Spleen (tissue), 11 donors: ENCODE results near the gene NARS2. TPM values are rescaled to one million over a fixed set of nuclear protein-coding genes. Genes with fewer than 3 reads are reported as not detected.

ENCODE experiments used
- DNase-seq: peaks from one replicate; pipeline ENCODE4 v3.0.0-alpha.2; 2020
- H3K27ac ChIP-seq, 8 donors: fragments of 200-600 bp; sonication (generic) in 7 of 8; 1 replicate in 4 of 8; 2 replicates in 4 of 8; pipeline versions ENCODE4 v1.5.0 to v1.8.0; 2016 to 2021; ENCODE audit warnings: inconsistent platforms in 4 of 8, mild to moderate bottlenecking in 4 of 8, moderate library complexity in 1 of 8
- H3K27me3 ChIP-seq, 7 donors: fragments of 200-600 bp; sonication (generic) in 6 of 7; replicated peaks in 1 of 7; 1 replicate in 4 of 7; 2 replicates in 3 of 7; pipeline versions ENCODE4 v1.5.0 to v1.8.0; 2016 to 2021; ENCODE audit warnings: inconsistent platforms in 3 of 7, mild to moderate bottlenecking in 1 of 7
- H3K36me3 ChIP-seq, 6 donors: fragments of 200-600 bp; sonication (generic) in 5 of 6; 1 replicate in 4 of 6; 2 replicates in 2 of 6; pipeline versions ENCODE4 v1.5.0 to v1.8.0; 2016 to 2021; ENCODE audit warnings: inconsistent platforms in 2 of 6
- H3K4me1 ChIP-seq, 6 donors: fragments of 200-600 bp; sonication (generic) in 5 of 6; 1 replicate in 3 of 6; 2 replicates in 3 of 6; pipeline versions ENCODE4 v1.5.0 to v1.8.0; 2016 to 2021; ENCODE audit warnings: inconsistent platforms in 3 of 6
- H3K4me3 ChIP-seq, 8 donors: fragments of 200-600 bp; sonication (generic) in 7 of 8; 1 replicate in 4 of 8; 2 replicates in 4 of 8; pipeline versions ENCODE4 v1.5.0 to v1.8.0; 2016 to 2021; ENCODE audit warnings: inconsistent platforms in 4 of 8, mild to moderate bottlenecking in 4 of 8, moderate library complexity in 2 of 8
- H3K9me3 ChIP-seq, 8 donors: fragments of 200-600 bp; sonication (generic) in 7 of 8; 1 replicate in 4 of 8; 2 replicates in 4 of 8; pipeline versions ENCODE4 v1.5.0 to v1.8.0; 2016 to 2021; ENCODE audit warnings: inconsistent platforms in 4 of 8
- POLR2A ChIP-seq, 3 donors: fragments of 450-650 bp; IDR thresholded peaks; one replicate each; pipeline ENCODE4 v1.5.1; 2017; ENCODE audit warnings: antibody characterized with exemption in 3 of 3, mild to moderate bottlenecking in 1 of 3
- POLR2AphosphoS5 ChIP-seq, 3 donors: sonication (generic); formaldehyde crosslinking; IDR thresholded peaks; one replicate each; pipeline ENCODE4 v1.5.1; 2017; ENCODE audit warnings: antibody characterized with exemption in 3 of 3
- WGBS, 5 donors: extraction: QIAGEN DNeasy Blood & Tissue Kit in 3 of 5; methylation state at CpG; one replicate each; pipeline versions ENCODE4 v1.1.5 to v1.1.7; 2013 to 2018; 5-methylcytosine and 5-hydroxymethylcytosine counted together
- intact Hi-C: fragments of 100-400 bp; cut with DNase I; formaldehyde crosslinking; loops from one replicate; pipeline ENCODE4 v1.15.0; 2023; ENCODE audit warnings: low total_unique reads
- polyA plus RNA-seq, 3 donors: library from polyadenylated mRNA; stranded (reverse); fragments of 200-250 nt; gene quantifications; one replicate each; pipeline ENCODE4 v1.2.1, GENCODE V29; 2013
- total RNA-seq, 7 donors: library from RNA; depleted of rRNA in 3 of 7; stranded (reverse); fragments of >200 nt in 3 of 7; fragmentation: NEBNext Ultra II Directional in 4 of 7; extraction: Animal tissue kit (Norgen Biotek cat#: 25700) in 4 of 7; gene quantifications; one replicate each; pipeline versions ENCODE4 v1.1.0 to v1.2.1, GENCODE V29; 2016 to 2021
- TF ChIP-seq, protein P1 (sequence below), 11 experiments: fragments of 200-600 bp in 7 of 11; fragments of 450-650 bp in 4 of 11; sonication (generic) in 4 of 11; IDR thresholded peaks in 8 of 11; conservative IDR thresholded peaks in 3 of 11; 1 replicate in 7 of 11; 2 replicates in 4 of 11; pipeline versions ENCODE4 v1.4.0 to v1.8.0; 2016 to 2021; ENCODE audit warnings: antibody characterized with exemption in 11 of 11, inconsistent platforms in 4 of 11, mild to moderate bottlenecking in 1 of 11
- donor health status: healthy with polysubstance abuse.
- donor health status: DM: no; HTN: no; CAD: no; lungs with moderate emphysema.
- donor health status: DM: no; HTN: no; CAD: no.
- donor health status: Bipolar disorder and iron deficiency.
- donor health status: healthy.
- donor health status: DM: no; HTN: no; CAD: no.
- donor health status: DM: yes; HTN: yes; CAD: no.

The NARS2 gene
- total and polyA plus RNA-seq, 10 donors, result 11.2 to 19.7 (median 14.6) TPM

DNA sequence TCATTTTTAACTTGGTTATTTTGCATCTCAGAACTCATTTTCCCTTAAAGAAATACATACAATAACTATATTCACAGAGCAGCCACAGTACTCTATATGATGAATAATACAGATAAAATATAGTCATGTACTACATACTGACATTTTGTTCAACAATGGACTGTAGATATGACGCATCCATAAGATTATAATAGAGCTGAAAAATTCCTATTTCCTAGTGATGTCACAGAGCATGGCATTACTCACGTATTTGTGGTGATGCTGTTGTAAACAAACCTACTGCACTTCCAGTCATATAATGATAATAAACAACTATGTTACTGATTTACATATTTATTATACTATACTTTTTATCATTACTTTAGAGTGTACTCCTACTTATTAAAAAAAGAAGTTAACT, 38.7 kb downstream of the NARS2 start:
- Histone ChIP-seq H3K27me3 (no peaks in the 10 kb centered on the region), H3K27ac (no peak overlapping the region), H3K4me1 (peaks cover 0 to 26% (median 5%) of the 10 kb centered on the region in 6 donors), H3K9me3 (no peaks in the 10 kb centered on the region), H3K4me3 (no peak overlapping the region), H3K36me3 (peaks cover 0 to 19% (median 0%) of the 10 kb centered on the region in 6 donors)
- TF ChIP-seq POLR2AphosphoS5 (IDR thresholded peaks at IDR 0.05), result no peak
- TF ChIP-seq, protein P1, sequence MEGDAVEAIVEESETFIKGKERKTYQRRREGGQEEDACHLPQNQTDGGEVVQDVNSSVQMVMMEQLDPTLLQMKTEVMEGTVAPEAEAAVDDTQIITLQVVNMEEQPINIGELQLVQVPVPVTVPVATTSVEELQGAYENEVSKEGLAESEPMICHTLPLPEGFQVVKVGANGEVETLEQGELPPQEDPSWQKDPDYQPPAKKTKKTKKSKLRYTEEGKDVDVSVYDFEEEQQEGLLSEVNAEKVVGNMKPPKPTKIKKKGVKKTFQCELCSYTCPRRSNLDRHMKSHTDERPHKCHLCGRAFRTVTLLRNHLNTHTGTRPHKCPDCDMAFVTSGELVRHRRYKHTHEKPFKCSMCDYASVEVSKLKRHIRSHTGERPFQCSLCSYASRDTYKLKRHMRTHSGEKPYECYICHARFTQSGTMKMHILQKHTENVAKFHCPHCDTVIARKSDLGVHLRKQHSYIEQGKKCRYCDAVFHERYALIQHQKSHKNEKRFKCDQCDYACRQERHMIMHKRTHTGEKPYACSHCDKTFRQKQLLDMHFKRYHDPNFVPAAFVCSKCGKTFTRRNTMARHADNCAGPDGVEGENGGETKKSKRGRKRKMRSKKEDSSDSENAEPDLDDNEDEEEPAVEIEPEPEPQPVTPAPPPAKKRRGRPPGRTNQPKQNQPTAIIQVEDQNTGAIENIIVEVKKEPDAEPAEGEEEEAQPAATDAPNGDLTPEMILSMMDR (IDR thresholded peaks at IDR 0.05 in 8 of 11, conservative IDR thresholded peaks at IDR 0.05 in 3 of 11), result no peak
- no peak for TF ChIP-seq POLR2A (IDR thresholded peaks at IDR 0.05)
- no peak for DNase-seq
- intact Hi-C loops, result no loop called here
- WGBS, 5 donors, result 92 to 100% (median 94%) methylated on average over 2 of the region's 2 CpGs

DNA sequence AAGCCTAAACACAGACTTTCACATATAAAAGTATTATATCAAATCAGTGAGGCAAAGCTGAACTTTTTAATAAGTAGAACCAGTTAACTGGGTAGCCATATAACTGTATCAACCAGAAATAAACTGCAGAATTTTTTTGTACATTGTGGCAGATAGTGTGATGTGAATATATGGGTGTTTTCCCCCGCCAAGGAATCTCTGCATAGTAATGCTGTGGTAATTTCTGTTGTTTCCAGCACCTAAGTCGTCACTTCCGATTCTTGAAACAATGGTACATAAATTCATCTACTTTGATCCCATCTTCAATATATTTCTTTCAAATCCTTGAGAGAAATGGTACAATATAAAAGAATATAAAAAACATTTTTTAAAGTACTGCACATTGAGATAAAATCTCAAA, 39.6 kb downstream of the NARS2 start:
- intact Hi-C loops, result no loop called here
- no peak overlapping the region for H3K4me3 ChIP-seq
- no peak for DNase-seq

DNA sequence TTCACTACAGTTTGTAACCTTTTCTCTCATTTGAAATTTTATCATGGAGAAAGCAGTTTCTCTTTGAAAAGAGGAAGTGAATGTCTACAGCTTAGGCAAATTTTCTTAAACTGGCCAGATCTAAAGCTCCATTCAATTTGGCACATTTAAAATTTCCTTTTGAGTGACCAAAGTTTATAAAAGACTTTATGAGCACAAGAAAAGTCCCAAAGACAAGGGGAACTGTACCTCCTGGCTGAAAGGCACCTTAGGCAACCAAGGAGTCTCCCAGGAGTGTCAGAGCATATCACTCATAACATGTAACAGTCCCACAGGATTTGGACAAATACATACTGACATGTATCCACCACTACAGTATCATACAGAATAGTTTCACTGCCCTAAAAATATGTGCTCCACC, 41.3 kb downstream of the NARS2 start:
- Histone ChIP-seq H3K27ac (peak overlapping the region in 7 of 8 donors; percentile 2 to 76 (median 67)), H3K9me3 (no peaks in the 10 kb centered on the region), H3K27me3 (no peaks in the 10 kb centered on the region), H3K4me3 (no peak overlapping the region), H3K36me3 (peaks cover 0 to 18% (median 0%) of the 10 kb centered on the region in 6 donors), H3K4me1 (peaks cover 0 to 26% (median 5%) of the 10 kb centered on the region in 6 donors)
- TF ChIP-seq, protein P1 (IDR thresholded peaks at IDR 0.05 in 8 of 11, conservative IDR thresholded peaks at IDR 0.05 in 3 of 11), result no peak
- TF ChIP-seq POLR2A (IDR thresholded peaks at IDR 0.05) (no peak), POLR2AphosphoS5 (IDR thresholded peaks at IDR 0.05) (no peak)
- intact Hi-C loops, result no loop called here
- DNase-seq, result no peak

More for the DNA sequence above, 39.6 kb downstream of the NARS2 start:
- 66 to 86% (median 77%) methylated on average over 3 of the region's 3 CpGs for WGBS, 5 donors
- H3K36me3 ChIP-seq, result peaks cover 0 to 19% (median 0%) of the 10 kb centered on the region in 6 donors
- H3K9me3 ChIP-seq, result no peaks in the 10 kb centered on the region
- TF ChIP-seq POLR2A (IDR thresholded peaks at IDR 0.05), result no peak
- TF ChIP-seq, protein P1 (IDR thresholded peaks at IDR 0.05 in 8 of 11, conservative IDR thresholded peaks at IDR 0.05 in 3 of 11), result no peak
- H3K27ac ChIP-seq, result no peak overlapping the region
- peaks cover 0 to 26% (median 5%) of the 10 kb centered on the region in 6 donors for H3K4me1 ChIP-seq
- H3K27me3 ChIP-seq, result no peaks in the 10 kb centered on the region

DNA sequence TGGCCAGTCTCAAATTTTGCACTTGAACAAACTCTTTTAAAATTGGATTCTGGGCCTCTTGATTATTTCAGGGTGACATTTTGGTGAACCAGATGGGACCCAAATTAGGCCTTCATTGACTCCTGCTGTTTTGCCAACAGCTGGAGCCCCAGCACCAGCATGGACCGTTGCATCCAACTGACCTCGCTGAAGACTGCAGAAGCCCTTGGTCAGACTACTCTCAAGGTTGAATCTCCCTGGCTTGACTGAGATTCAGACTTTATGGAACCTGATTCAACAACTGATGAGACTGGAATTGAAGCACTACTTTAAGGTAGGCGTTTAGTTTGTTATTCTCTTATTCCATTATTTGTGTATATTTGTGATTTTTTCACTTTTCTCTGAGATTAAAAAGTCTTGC, 41.7 kb downstream of the NARS2 start:
- Histone ChIP-seq H3K27me3 (no peaks in the 10 kb centered on the region), H3K9me3 (no peaks in the 10 kb centered on the region), H3K36me3 (peaks cover 0 to 16% (median 0%) of the 10 kb centered on the region in 6 donors), H3K4me3 (no peak overlapping the region), H3K27ac (peak overlapping the region; percentile 2 to 76 (median 66)), H3K4me1 (peaks cover 0 to 26% (median 5%) of the 10 kb centered on the region in 6 donors)
- intact Hi-C loops, result no loop called here
- TF ChIP-seq POLR2AphosphoS5 (IDR thresholded peaks at IDR 0.05), result no peak
- TF ChIP-seq, protein P1 (IDR thresholded peaks at IDR 0.05 in 8 of 11, conservative IDR thresholded peaks at IDR 0.05 in 3 of 11), result no peak
- no peak for TF ChIP-seq POLR2A (IDR thresholded peaks at IDR 0.05)
- WGBS, 5 donors, result 57 to 69% (median 66%) methylated on average over 3 of the region's 3 CpGs
- DNase-seq, result no peak
